ENCODE measurements around the gene ATXN8OS. TPM values are rescaled to one million over a fixed set of nuclear protein-coding genes. Genes with fewer than 3 reads are reported as not detected.
"Not testable (repeated sequence)": the region's sequence is repeated elsewhere in the genome, so short reads cannot be mapped to it uniquely, and the experiment has no call there.

Gene ATXN8OS
- total RNA-seq, 4 donors from 2014 or later = not detected

- Histone ChIP-seq H3K27ac (no peak within 1 kb of the TSS), H3K4me3 (no peak within 1 kb of the TSS), H3K9me3 (no peaks in the 10 kb centered on the region), H3K27me3 (no peaks in the 10 kb centered on the region), H3K4me1 (no peaks in the 10 kb centered on the region), H3K36me3 (no peaks in the 10 kb centered on the region)
- DNase-seq (no peak), ATAC-seq (no peak)
- intact Hi-C loops (cut with DNase I; ENCODE audit: low total_unique reads) (no loop called here), in situ Hi-C loops (cut with MboI; ENCODE audit: low sequenced_read_pairs in 4 of 4) (no loop called here)
- TF ChIP-seq, protein P1, sequence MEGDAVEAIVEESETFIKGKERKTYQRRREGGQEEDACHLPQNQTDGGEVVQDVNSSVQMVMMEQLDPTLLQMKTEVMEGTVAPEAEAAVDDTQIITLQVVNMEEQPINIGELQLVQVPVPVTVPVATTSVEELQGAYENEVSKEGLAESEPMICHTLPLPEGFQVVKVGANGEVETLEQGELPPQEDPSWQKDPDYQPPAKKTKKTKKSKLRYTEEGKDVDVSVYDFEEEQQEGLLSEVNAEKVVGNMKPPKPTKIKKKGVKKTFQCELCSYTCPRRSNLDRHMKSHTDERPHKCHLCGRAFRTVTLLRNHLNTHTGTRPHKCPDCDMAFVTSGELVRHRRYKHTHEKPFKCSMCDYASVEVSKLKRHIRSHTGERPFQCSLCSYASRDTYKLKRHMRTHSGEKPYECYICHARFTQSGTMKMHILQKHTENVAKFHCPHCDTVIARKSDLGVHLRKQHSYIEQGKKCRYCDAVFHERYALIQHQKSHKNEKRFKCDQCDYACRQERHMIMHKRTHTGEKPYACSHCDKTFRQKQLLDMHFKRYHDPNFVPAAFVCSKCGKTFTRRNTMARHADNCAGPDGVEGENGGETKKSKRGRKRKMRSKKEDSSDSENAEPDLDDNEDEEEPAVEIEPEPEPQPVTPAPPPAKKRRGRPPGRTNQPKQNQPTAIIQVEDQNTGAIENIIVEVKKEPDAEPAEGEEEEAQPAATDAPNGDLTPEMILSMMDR (IDR thresholded peaks at IDR 0.05 in 4 of 5, conservative IDR thresholded peaks at IDR 0.05 in 1 of 5) = no peak
- no peak for TF ChIP-seq POLR2A (IDR thresholded peaks at IDR 0.05)
Observed at GRCh38 chr13:70108356-70109105, 905 bp downstream of the ATXN8OS start, which contains the start of gene KLHL1. KLHL1 (minus strand) TSS chr13:70108452; CDS start chr13:70107699, 753 bp downstream.

DNA sequence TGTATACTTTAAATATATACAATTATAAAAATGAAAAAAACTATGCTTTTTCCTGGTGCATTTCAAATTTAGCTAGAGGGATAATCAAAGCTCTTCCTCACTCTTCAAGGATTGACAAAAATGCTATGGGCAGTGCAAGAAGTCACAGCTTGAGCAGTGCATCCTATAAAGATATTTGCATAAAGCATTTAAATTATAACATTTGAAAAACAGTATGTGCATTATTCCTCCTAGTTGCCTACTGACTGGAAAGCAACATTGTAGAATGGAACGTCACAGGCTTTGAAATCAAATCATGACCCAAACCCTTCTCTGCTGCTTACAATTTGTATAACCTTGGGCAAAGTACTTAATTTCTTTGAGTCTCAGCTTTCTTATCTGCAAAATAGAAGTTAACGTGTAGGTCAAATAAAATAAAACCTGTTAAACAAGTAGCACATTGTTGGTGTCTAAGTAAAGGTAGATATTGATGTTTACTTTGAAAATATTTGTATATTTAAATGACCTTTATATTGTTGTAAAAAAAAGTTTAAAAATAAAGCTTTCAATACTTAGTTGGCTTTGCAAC is 9.8 kb downstream of the ATXN8OS start:
- ATAC-seq = no peak
- TF ChIP-seq, protein P1 (IDR thresholded peaks at IDR 0.05 in 4 of 5, conservative IDR thresholded peaks at IDR 0.05 in 1 of 5) = no peak
- TF ChIP-seq POLR2A (IDR thresholded peaks at IDR 0.05) = no peak
- in situ Hi-C loops (cut with MboI; ENCODE audit: low sequenced_read_pairs in 4 of 4) = no loop called here

GRCh38 chr13:70125693-70126092 is 18.1 kb downstream of the ATXN8OS start:
- Histone ChIP-seq H3K27me3 (no peaks in the 10 kb centered on the region), H3K36me3 (no peaks in the 10 kb centered on the region), H3K9me3 (no peaks in the 10 kb centered on the region), H3K27ac (no peak overlapping the region), H3K4me1 (no peaks in the 10 kb centered on the region), H3K4me3 (no peak overlapping the region)
- in situ Hi-C loops (cut with MboI; ENCODE audit: low sequenced_read_pairs in 4 of 4) = no loop called here
- no peak for DNase-seq
- intact Hi-C loops (cut with DNase I; ENCODE audit: low total_unique reads) = no loop called here
- no peak for TF ChIP-seq POLR2A (IDR thresholded peaks at IDR 0.05)
- TF ChIP-seq, protein P1 (IDR thresholded peaks at IDR 0.05 in 4 of 5, conservative IDR thresholded peaks at IDR 0.05 in 1 of 5) = no peak
- no peak for ATAC-seq

More for the DNA sequence above, 9.8 kb downstream of the ATXN8OS start:
- H3K27ac ChIP-seq = no peak overlapping the region
- no peaks in the 10 kb centered on the region for H3K36me3 ChIP-seq
- intact Hi-C loops (cut with DNase I; ENCODE audit: low total_unique reads) = no loop called here
- H3K4me3 ChIP-seq = no peak overlapping the region
- no peaks in the 10 kb centered on the region for H3K27me3 ChIP-seq
- no peaks in the 10 kb centered on the region for H3K4me1 ChIP-seq
- DNase-seq = no peak
- H3K9me3 ChIP-seq = no peaks in the 10 kb centered on the region

GRCh38 chr13:70128098-70128497 is 20.5 kb downstream of the ATXN8OS start:
- no peaks in the 10 kb centered on the region for H3K9me3 ChIP-seq
- no peaks in the 10 kb centered on the region for H3K4me1 ChIP-seq
- intact Hi-C loops (cut with DNase I; ENCODE audit: low total_unique reads) (no loop called here), in situ Hi-C loops (cut with MboI; ENCODE audit: low sequenced_read_pairs in 4 of 4) (no loop called here)
- H3K27me3 ChIP-seq = no peaks in the 10 kb centered on the region
- H3K36me3 ChIP-seq = no peaks in the 10 kb centered on the region
- TF ChIP-seq, protein P1 (IDR thresholded peaks at IDR 0.05 in 4 of 5, conservative IDR thresholded peaks at IDR 0.05 in 1 of 5) = no peak
- no peak for TF ChIP-seq POLR2A (IDR thresholded peaks at IDR 0.05)
- H3K4me3 ChIP-seq = no peak overlapping the region
- ATAC-seq (no peak), DNase-seq (no peak)
- H3K27ac ChIP-seq = no peak overlapping the region

DNA sequence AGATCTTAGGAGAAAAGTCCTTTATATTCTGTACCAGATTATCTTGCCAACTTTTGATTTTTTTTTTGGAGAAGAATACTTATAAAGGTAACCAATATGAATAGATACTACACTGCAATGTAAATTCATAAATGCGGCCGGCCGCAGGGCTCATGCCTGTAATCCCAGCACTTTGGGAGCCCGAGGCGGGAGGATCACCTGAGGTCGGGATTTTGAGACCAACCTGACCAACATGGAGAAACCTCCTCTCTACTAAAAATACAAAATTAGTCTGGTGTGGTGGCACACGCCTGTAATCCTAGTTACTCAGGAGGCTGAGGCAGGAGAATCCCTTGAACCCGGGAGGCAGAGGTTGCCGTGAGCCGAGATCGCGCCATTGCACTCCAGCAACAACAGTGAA is 35.0 kb downstream of the ATXN8OS start:
- H3K36me3 ChIP-seq; H3K4me3 ChIP-seq; H3K9me3 ChIP-seq; intact Hi-C loops (cut with DNase I; ENCODE audit: low total_unique reads); in situ Hi-C loops (cut with MboI; ENCODE audit: low sequenced_read_pairs in 4 of 4); H3K27me3 ChIP-seq; H3K27ac ChIP-seq; H3K4me1 ChIP-seq; DNase-seq; ATAC-seq: not testable (repeated sequence)
